Esophagus squamous epithelium (tissue), 5 donors: ENCODE measurements around the gene ZNF287. TPM values are rescaled to one million over a fixed set of nuclear protein-coding genes. Genes with fewer than 3 reads are reported as not detected.

Experiments
- DNase-seq: peaks from one replicate; lab custom pipeline; 2025; lab: John Stamatoyannopoulos, UW
- H3K27ac ChIP-seq, 4 donors: fragments of 200-600 bp; sonication (generic); one replicate each; pipeline ENCODE4 v1.5.1; 2016 to 2019; ENCODE audit warnings: mild to moderate bottlenecking in 1 of 4
- H3K27me3 ChIP-seq, 4 donors: fragments of 200-600 bp; sonication (generic); 1 replicate in 3 of 4; 2 replicates in 1 of 4; pipeline versions ENCODE4 v1.5.1 to v1.6.0; 2017 to 2021; ENCODE audit warnings: antibody characterized with exemption in 1 of 4
- H3K36me3 ChIP-seq, 3 donors: fragments of 200-600 bp; sonication (generic); one replicate each; pipeline ENCODE4 v1.5.1; 2016 to 2019
- H3K4me1 ChIP-seq, 3 donors: fragments of 200-600 bp; sonication (generic); one replicate each; pipeline ENCODE4 v1.5.1; 2017 to 2019
- H3K4me3 ChIP-seq, 4 donors: fragments of 200-600 bp; sonication (generic); 1 replicate in 3 of 4; 2 replicates in 1 of 4; pipeline ENCODE4 v1.5.1; 2016 to 2019; ENCODE audit warnings: mild to moderate bottlenecking in 2 of 4, moderate library complexity in 1 of 4
- H3K9me3 ChIP-seq, 3 donors: fragments of 200-600 bp; sonication (generic); one replicate each; pipeline ENCODE4 v1.5.1; 2016 to 2019
- CTCF ChIP-seq, 6 experiments: fragments of 450-650 bp in 4 of 6; fragments of 200-600 bp in 2 of 6; sonication (generic) in 2 of 6; IDR thresholded peaks; one replicate each; pipeline ENCODE4 v1.5.1; 2016 to 2019; ENCODE audit warnings: antibody characterized with exemption in 6 of 6, mild to moderate bottlenecking in 4 of 6, moderate library complexity in 4 of 6
- POLR2A ChIP-seq, 4 donors: fragments of 450-650 bp; IDR thresholded peaks; one replicate each; pipeline ENCODE4 v1.6.1; 2017; ENCODE audit warnings: antibody characterized with exemption in 4 of 4, mild to moderate bottlenecking in 4 of 4, moderate library complexity in 3 of 4
- WGBS, 2 donors: methylation state at CpG; one replicate each; pipeline ENCODE4 v1.1.5; 2018; 5-methylcytosine and 5-hydroxymethylcytosine counted together
- intact Hi-C: fragments of 100-400 bp; cut with DNase I; formaldehyde crosslinking; loops from one replicate; pipeline ENCODE4 v1.15.0; 2022
- total RNA-seq, 4 donors: library from RNA; depleted of rRNA; stranded (reverse); fragments of >200 nt; gene quantifications; one replicate each; pipeline ENCODE4 v1.1.0, GENCODE V29; 2016
- donor health status: DM: yes; HTN: yes; CAD: no.

ZNF287 gene
- total RNA-seq, 4 donors from 2014 or later = 2.1 to 3.8 (median 2.2) TPM

- Histone ChIP-seq H3K4me1 (peaks cover 2 to 9% (median 3%) of the 10 kb centered on the region in 3 donors), H3K27me3 (no peaks in the 10 kb centered on the region), H3K27ac (no peak overlapping the region), H3K9me3 (no peaks in the 10 kb centered on the region), H3K36me3 (no peaks in the 10 kb centered on the region), H3K4me3 (no peak overlapping the region)
- 70 to 74% methylated on average over 2 of the region's 2 CpGs for WGBS, 2 donors
- intact Hi-C loops = no loop called here
- no peak for DNase-seq
- TF ChIP-seq POLR2A (IDR thresholded peaks at IDR 0.05) (no peak), CTCF (IDR thresholded peaks at IDR 0.05) (no peak)
Measured at GRCh38 chr17:16573466-16573865, 4.5 kb upstream of the ZNF287 start.

GRCh38 chr17:16569358-16569712 is 331 bp upstream of the ZNF287 start:
- H3K27ac ChIP-seq = no peak overlapping the region
- WGBS, 2 donors = 3 to 30% methylated on average over 10 to 11 of the region's 14 CpGs
- H3K36me3 ChIP-seq = peaks cover 0 to 18% (median 0%) of the 10 kb centered on the region in 3 donors
- no peak for DNase-seq
- no peaks in the 10 kb centered on the region for H3K27me3 ChIP-seq
- intact Hi-C loops = no loop called here
- peaks cover 3 to 16% (median 7%) of the 10 kb centered on the region in 3 donors for H3K4me1 ChIP-seq
- H3K9me3 ChIP-seq = no peaks in the 10 kb centered on the region
- H3K4me3 ChIP-seq = peak overlapping the region; percentile 55 to 87 (median 81)
- TF ChIP-seq POLR2A (IDR thresholded peaks at IDR 0.05) (no peak), CTCF (IDR thresholded peaks at IDR 0.05) (no peak)

GRCh38 chr17:16552637-16553045 is 16.4 kb downstream of the ZNF287 start:
- Histone ChIP-seq H3K4me1 (no peaks in the 10 kb centered on the region), H3K4me3 (no peak overlapping the region), H3K27me3 (no peaks in the 10 kb centered on the region), H3K36me3 (peaks cover 6 to 58% (median 10%) of the 10 kb centered on the region in 3 donors), H3K9me3 (peaks cover 0 to 100% (median 74%) of the 10 kb centered on the region in 3 donors), H3K27ac (no peak overlapping the region)
- DNase-seq = no peak
- intact Hi-C loops = no loop called here
- 94 to 95% methylated on average over 3 of the region's 3 CpGs for WGBS, 2 donors
- TF ChIP-seq POLR2A (IDR thresholded peaks at IDR 0.05) (no peak), CTCF (IDR thresholded peaks at IDR 0.05) (no peak)

GRCh38 chr17:16551878-16552636 is 16.9 kb downstream of the ZNF287 start:
- no peaks in the 10 kb centered on the region for H3K27me3 ChIP-seq
- H3K9me3 ChIP-seq = peaks cover 0 to 100% (median 73%) of the 10 kb centered on the region in 3 donors
- H3K36me3 ChIP-seq = peaks cover 6 to 52% (median 10%) of the 10 kb centered on the region in 3 donors
- no peak overlapping the region for H3K4me3 ChIP-seq
- 91 to 94% methylated on average over 4 of the region's 4 CpGs for WGBS, 2 donors
- TF ChIP-seq CTCF (IDR thresholded peaks at IDR 0.05) (no peak), POLR2A (IDR thresholded peaks at IDR 0.05) (no peak)
- H3K27ac ChIP-seq = no peak overlapping the region
- intact Hi-C loops = no loop called here
- DNase-seq = no peak
- no peaks in the 10 kb centered on the region for H3K4me1 ChIP-seq

GRCh38 chr17:16537130-16537458 is 31.9 kb downstream of the ZNF287 start:
- DNase-seq = no peak
- H3K27ac ChIP-seq = peak overlapping the region in 2 of 4 donors; percentile 96 to 98
- peaks cover 0 to 18% (median 0%) of the 10 kb centered on the region in 3 donors for H3K4me1 ChIP-seq
- intact Hi-C loops = no loop called here
- TF ChIP-seq CTCF (IDR thresholded peaks at IDR 0.05) (peak in 1 of 6 experiments; percentile 3), POLR2A (IDR thresholded peaks at IDR 0.05) (no peak)
- peaks cover 0 to 8% (median 0%) of the 10 kb centered on the region in 4 donors for H3K27me3 ChIP-seq
- 45 to 54% methylated on average over 2 of the region's 2 CpGs for WGBS, 2 donors
- peak overlapping the region in 2 of 4 donors; percentile 80 to 91 for H3K4me3 ChIP-seq
- H3K36me3 ChIP-seq = no peaks in the 10 kb centered on the region
- no peaks in the 10 kb centered on the region for H3K9me3 ChIP-seq
